AG10803 (cell line): ENCODE data around the gene PPFIA2.

ENCODE experiments used
- DNase-seq: peaks from one replicate; pipeline ENCODE4 v3.0.0; 2010; ENCODE audit warnings: low read depth
- H3K4me3 ChIP-seq: 2 replicates; pipeline ENCODE4 v1.5.1; 2011; ENCODE audit warnings: mild to moderate bottlenecking, low read length, control low read depth
- TF ChIP-seq, protein P1 (sequence below): conservative IDR thresholded peaks from 2 replicates; pipeline ENCODE4 v1.5.1; 2011; ENCODE audit warnings: mild to moderate bottlenecking, low read length, control low read depth, inconsistent platforms

The PPFIA2 gene

GRCh38 chr12:81375969-81376368 lies 383.2 kb downstream of the PPFIA2 start:
- DNase-seq, result no peak
- TF ChIP-seq, protein P1, sequence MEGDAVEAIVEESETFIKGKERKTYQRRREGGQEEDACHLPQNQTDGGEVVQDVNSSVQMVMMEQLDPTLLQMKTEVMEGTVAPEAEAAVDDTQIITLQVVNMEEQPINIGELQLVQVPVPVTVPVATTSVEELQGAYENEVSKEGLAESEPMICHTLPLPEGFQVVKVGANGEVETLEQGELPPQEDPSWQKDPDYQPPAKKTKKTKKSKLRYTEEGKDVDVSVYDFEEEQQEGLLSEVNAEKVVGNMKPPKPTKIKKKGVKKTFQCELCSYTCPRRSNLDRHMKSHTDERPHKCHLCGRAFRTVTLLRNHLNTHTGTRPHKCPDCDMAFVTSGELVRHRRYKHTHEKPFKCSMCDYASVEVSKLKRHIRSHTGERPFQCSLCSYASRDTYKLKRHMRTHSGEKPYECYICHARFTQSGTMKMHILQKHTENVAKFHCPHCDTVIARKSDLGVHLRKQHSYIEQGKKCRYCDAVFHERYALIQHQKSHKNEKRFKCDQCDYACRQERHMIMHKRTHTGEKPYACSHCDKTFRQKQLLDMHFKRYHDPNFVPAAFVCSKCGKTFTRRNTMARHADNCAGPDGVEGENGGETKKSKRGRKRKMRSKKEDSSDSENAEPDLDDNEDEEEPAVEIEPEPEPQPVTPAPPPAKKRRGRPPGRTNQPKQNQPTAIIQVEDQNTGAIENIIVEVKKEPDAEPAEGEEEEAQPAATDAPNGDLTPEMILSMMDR, result no peak

DNA sequence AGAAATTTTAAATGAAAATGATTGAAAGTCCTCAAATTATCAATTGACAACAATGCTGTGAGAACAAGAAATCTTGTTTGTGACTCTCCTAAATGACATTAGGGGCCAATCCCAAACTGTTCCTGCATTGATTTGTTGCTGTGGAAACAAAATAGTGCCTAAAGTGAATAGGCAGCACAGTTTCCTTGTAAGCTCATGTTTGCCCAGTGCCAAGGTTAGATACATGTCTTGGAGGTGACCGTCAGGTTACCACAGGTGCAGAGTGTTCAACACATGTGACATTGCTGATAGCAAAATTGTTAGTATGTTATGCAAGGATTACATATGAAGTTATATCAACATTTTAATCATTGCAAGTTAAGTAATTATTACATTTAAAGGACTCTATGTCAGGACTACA lies 388.7 kb downstream of the PPFIA2 start:
- TF ChIP-seq, protein P1, result no peak
- DNase-seq, result no peak
- no peak overlapping the region for H3K4me3 ChIP-seq

More at GRCh38 chr12:81375969-81376368, 383.2 kb downstream of the PPFIA2 start:
- no peak overlapping the region for H3K4me3 ChIP-seq

DNA sequence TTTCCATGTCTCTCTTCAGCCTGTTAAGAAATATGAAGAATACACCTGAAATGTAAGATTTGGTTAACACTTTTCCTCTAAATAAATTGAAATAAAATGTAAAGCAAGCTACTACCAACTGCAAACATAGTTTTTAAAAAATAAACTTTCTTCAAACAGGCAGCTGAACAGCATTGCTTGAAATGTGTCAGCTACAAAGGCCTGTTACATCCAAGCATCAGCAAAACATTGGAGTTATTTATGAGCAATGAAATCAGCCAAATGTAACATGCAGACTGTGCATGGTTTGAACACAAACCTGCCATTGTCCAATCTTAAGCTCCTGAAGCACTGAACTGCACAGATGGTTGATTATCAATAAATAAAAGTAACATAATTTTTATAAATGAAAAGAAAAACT lies 390.0 kb downstream of the PPFIA2 start:
- DNase-seq, result no peak
- H3K4me3 ChIP-seq, result no peak overlapping the region
- TF ChIP-seq, protein P1, result no peak

DNA sequence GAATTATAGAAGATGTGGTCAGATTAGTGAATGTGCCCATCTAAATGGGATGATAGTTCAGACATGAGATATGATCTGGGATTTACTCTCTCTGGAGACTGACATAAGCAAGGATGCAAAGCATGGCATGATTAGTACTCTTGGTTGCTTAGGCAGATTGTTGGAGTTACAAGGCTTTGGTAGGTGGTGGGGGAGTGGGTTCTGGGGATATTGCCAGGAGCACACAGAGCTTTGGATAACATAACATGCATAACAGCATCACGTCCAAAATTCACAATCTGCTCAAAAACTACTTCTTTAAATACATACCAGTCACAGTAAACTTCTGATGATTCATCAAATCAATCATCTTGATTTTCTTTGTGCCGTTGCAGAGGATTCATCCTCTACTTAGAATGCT lies 393.9 kb downstream of the PPFIA2 start:
- TF ChIP-seq, protein P1, result no peak
- no peak for DNase-seq
- H3K4me3 ChIP-seq, result no peak overlapping the region

DNA sequence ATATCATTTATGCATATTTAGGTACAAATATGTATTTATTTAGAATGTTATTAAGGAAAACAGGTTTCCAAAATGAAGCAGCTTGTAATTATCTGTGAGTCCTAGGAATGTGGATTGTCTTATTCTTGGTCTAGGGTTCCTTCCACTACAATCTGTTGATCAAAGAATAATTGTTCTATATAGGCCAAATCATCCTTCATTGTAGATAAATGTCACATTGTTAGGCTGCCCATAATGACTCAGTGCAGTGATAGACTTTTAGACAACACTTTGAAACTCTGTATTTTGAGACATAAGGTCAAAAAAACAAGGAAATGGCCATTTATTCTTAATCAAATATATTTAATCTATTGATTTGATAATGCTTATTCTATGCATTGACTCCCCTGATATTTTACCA lies 398.2 kb downstream of the PPFIA2 start:
- no peak for DNase-seq
- TF ChIP-seq, protein P1, result no peak
- no peak overlapping the region for H3K4me3 ChIP-seq

DNA sequence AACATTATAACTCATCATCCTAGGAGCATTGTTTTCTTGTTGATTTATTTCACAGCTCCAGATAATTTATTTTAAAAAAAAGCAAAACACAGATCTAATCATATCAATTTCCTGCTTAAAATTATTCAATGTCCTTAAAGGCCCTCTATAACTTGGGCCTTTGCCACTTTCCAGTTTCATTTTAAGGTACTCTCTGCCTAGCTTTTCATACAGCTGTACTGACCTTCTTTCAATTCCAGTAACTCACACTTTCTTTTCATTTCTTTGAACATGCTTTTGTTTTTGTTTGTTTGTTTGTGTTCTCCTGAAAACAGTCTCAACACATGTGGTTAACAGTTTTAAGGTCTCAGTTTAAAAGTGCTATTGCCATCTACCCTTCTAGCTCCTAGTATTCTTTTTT lies 399.4 kb downstream of the PPFIA2 start:
- no peak for DNase-seq
- no peak overlapping the region for H3K4me3 ChIP-seq
- TF ChIP-seq, protein P1, result no peak

DNA sequence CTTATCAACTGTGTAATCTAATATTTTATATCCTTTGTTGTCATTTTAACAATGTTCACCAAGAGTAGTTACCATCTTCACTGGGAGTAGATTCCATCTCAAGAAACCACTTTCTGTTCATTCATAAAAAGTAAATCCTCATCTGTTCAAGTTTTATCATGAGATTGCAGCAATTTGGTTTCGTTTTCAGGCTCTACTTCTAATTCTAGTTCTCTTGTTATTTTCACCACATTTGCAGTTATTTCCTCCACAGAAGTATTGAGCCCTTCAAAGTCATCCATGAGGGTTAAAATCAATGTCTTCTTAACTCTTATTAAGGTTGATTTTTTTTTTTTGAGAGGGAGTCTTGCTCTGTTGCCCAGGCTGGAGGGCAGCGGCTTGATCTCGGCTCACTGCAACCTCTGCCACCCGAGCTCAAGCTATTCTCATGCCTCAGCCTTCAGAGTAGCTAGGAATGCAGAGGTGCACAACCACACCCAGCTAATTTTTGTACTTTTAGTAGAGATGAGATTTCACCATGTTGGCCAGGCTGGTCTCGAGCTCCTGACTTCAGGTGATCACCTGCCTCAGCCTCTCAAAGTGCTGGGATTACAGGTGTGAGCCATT lies 404.7 kb downstream of the PPFIA2 start:
- H3K4me3 ChIP-seq, result no peak overlapping the region
- TF ChIP-seq, protein P1, result no peak
- no peak for DNase-seq
